Brain pericyte (primary cell): ENCODE measurements around the gene SULF2.
"Not testable (repeated sequence)": the region's sequence is repeated elsewhere in the genome, so short reads cannot be mapped to it uniquely, and the experiment has no call there.

ENCODE experiments used
- DNase-seq: peaks from one replicate; pipeline ENCODE4 v3.0.0-alpha.2; 2012; ENCODE audit warnings: low read depth, low spot score

The SULF2 gene

GRCh38 chr20:47785311-47785853, at the start of gene SULF2:
SULF2 (minus strand) TSS chr20:47785481; CDS start chr20:47757363, 28,118 bp downstream.
- DNase-seq = no peak

- not testable (repeated sequence) for DNase-seq
Observed at GRCh38 chr20:47831675-47832074, 46.4 kb upstream of the SULF2 start.

DNA sequence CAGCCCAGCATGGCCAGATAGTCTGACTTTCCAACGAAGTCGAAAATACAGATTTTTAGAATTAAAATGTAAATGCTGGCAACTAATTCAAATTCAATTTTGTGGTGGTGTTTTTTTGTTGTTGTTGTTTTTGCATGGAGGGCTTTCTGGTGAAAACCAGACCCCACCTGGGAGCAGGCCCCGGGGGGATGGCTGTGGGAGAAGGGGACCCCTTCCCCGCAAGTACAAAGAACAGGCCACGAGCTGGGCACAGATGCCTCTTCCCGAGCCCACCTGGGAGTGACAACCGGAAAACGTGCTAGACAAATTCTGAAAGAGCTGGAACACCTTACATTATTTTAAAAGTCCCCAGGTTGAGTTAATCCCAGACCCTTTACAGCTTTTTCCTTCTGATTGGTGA, 41.4 kb upstream of the SULF2 start:
- DNase-seq = not testable (repeated sequence)

- DNase-seq = not testable (repeated sequence)
Observed at GRCh38 chr20:47826006-47826405, 40.7 kb upstream of the SULF2 start.

DNA sequence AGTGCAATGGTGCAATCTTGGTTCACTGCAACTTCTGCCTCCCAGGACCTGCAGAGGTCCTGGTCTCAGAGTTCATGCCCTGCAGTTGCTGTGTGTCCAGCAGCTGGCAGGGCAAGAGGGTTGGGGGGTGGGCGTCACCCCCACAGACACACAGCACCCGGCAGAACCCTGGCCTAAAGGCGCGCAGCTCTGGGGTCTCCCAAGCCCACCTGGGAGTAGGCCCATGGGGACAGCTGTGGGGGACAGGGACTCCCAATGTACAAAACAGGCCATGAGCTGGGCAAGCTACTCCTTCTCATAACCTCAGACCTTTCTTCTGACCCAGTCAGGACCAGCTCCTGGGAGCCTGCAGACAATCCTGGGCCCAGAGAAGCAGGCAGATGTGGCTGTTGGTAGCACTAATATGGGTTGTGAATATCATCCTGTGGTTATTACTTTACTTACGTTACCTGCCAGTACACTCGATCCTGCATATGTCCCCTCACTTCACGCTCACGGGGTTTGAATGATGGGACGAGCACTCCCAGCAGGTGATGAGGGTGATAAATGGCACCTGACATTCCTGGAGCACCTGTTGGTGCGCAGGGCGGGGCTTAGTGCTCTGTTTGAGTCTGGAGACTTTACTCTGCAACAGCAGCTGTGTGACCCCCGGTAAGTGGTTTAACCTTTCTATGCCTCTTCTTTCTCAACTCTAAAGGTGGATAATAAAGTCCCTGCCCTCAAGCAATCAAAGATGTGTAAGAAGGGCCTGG, 39.9 kb upstream of the SULF2 start:
- no peak for DNase-seq

- DNase-seq = not testable (repeated sequence)
Observed at GRCh38 chr20:47823941-47824340, 38.7 kb upstream of the SULF2 start.

DNA sequence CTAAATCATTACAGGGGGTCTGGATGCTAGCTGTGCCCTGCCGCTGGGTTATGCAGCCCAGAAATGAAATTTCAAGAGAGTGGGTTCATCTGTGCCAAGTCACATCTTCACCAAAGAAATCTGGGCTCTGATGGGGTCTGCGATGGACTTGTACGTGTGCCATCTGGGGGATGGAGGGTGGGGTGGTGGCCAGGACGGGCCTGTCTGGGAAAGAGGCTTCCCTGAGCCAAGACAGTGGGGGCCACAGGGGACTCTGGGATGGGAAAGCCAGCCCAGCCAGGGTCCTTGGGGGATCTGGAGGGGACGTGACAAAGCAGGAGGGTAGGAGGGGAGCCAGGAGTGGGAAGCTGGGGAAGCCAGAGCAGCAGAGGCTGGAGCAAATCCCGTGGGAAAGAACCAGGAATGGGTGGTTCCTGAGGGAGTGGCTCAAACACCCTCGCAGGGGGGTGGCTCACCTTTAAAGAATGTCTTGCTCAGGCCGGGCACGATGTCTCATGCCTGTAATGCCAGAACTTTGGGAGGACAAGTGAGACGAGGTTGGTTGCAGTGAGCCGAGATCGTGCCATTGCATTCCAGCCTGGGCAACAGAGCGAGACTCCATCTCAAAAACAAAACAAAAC, 36.3 kb upstream of the SULF2 start:
- no peak for DNase-seq

DNA sequence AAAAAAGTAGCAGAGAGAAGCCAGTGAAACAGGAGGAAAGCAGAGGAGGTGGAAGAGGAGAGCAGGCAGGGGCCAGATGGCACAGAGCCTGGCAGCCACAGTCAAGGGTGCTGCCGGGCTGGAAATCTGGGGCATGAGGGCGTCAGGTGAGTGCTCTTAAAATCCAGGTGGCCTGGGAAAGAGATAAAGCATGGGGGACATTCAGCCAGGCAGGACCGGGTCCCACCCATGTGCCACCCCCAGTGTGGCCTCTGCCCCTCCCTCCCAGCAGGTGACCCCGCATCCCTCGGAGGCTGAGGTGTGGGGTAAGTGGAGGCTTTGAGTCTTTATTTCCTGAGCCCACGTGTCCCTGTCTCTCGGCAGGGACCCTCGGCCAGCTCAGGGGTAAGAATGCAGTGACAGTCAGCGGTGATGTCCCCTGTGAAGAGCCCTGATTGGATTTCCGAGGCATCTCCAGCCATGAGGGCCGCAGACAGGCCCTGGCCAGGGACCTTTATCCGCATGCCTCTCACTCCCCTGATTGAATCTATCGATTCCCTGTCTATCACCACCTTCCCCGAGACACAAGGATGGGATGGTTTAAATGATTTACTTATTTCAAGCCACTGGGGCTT, 33.8 kb upstream of the SULF2 start:
- no peak for DNase-seq

GRCh38 chr20:47818466-47818865, 33.2 kb upstream of the SULF2 start:
- DNase-seq = no peak

DNA sequence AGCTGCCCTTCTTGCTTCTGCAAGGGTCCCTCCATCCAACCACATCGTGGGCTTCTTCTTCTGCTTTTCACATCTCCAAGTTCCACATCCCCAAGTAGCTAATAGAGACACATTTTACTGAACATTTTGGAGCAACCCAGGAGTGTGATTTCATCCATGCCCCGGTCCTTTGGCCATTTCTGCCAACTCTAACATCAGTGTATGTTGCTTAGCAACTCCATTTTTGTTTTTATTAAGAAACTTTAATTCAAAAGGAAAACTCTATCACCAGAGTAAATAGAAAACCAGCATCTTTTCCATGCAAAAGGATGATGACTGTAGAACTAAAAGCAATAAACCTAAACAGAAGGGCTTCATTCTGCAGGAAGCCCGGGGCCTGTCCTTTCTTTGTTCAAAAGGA, 32.7 kb upstream of the SULF2 start:
- DNase-seq = no peak

GRCh38 chr20:47817573-47817972, 32.3 kb upstream of the SULF2 start:
- no peak for DNase-seq

- DNase-seq = no peak
Observed at GRCh38 chr20:47816487-47817451, 31.5 kb upstream of the SULF2 start.

- no peak for DNase-seq
Observed at GRCh38 chr20:47815866-47816265, 30.6 kb upstream of the SULF2 start.

DNA sequence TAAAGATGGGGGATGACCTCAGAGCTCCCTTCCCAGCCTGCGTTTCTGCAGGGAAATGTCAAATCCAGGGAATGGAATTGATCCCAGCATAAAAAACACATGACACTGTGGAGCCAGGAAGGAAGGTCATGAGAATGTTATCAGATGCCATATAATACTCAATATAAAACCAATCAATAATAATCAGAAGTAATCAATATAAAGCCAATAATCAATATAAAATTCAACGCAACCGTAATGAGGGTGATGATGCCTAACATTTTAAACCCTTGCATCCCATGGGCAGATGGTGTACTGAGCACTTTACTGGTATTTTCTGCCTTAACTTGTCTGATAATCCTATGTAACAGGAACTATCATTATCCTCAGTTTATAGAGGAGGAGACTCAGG, 30.1 kb upstream of the SULF2 start:
- DNase-seq = no peak

GRCh38 chr20:47814632-47815415, 29.5 kb upstream of the SULF2 start:
- DNase-seq = no peak

DNA sequence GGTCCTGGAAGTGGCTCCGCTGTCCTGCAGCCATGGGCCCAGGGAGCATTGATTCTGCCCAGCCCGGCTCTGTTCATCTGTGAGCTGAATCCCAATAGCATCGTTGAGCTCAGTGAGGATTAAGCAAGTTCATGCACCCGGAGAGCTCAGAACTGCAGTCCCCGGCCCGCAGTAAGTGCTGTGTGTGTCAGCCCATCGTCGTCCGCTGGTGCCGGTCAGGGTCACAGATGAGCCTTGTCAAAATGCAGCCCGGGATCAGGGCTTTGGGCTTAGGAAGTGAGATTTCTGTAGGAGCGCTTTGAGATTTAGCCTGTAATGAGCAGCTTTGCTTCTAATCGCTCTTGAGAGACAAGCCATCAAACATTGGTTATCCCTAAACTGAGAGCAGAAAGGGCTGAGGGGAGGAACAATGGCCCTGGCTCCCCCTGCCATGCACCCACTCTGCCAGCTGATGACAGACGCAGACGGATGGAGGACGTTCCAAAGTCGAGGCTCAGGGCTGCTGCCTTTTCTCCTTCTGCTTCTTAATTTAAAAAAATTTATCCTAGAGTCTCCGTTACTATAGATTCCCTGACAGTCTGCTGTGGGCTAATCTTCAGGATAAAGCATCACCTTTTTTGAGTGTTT, 25.6 kb upstream of the SULF2 start:
- DNase-seq = no peak

GRCh38 chr20:47810116-47810677, 24.9 kb upstream of the SULF2 start:
- no peak for DNase-seq

- no peak for DNase-seq
Observed at GRCh38 chr20:47809161-47809960, 24.1 kb upstream of the SULF2 start.

- no peak for DNase-seq
Observed at GRCh38 chr20:47805951-47806350, 20.7 kb upstream of the SULF2 start.
